Hippocampal formation (tissue), 2 donors: ENCODE results near the gene SOX6.
A peak's percentile ranks its signal among the peaks of the same experiment; 100 is the strongest.

Source experiments
- DNase-seq, 2 donors: peaks; one replicate each; lab custom pipeline; 2025; lab: John Stamatoyannopoulos, UW

SOX6 gene

GRCh38 chr11:16001044-16001568 is 355.2 kb downstream of the SOX6 start:
- DNase-seq, result no peak

GRCh38 chr11:16000065-16000464 is 356.3 kb downstream of the SOX6 start:
- DNase-seq, result no peak

- no peak for DNase-seq
Measured at GRCh38 chr11:15993345-15993744, 363.0 kb downstream of the SOX6 start.

- no peak for DNase-seq
Measured at GRCh38 chr11:15991215-15991614, 365.1 kb downstream of the SOX6 start.

GRCh38 chr11:15989685-15990084 is 366.7 kb downstream of the SOX6 start:
- DNase-seq, result no peak

- DNase-seq, result no peak
Measured at GRCh38 chr11:15988693-15989231, 367.6 kb downstream of the SOX6 start.

GRCh38 chr11:15988016-15988550 is 368.3 kb downstream of the SOX6 start:
- no peak for DNase-seq

- no peak for DNase-seq
Measured at GRCh38 chr11:15987046-15987445, 369.3 kb downstream of the SOX6 start.

GRCh38 chr11:15985860-15986139 is 370.5 kb downstream of the SOX6 start:
- no peak for DNase-seq

GRCh38 chr11:15985127-15985859 is 371.1 kb downstream of the SOX6 start:
- no peak for DNase-seq

- no peak for DNase-seq
Measured at GRCh38 chr11:15981292-15981691, 375.1 kb downstream of the SOX6 start.

- DNase-seq, result no peak
Measured at GRCh38 chr11:15977116-15977515, 379.2 kb downstream of the SOX6 start.

GRCh38 chr11:15976433-15977045 is 379.8 kb downstream of the SOX6 start:
- no peak for DNase-seq

- DNase-seq, result no peak
Measured at GRCh38 chr11:15975742-15976141, 380.6 kb downstream of the SOX6 start.

GRCh38 chr11:15972838-15973237 is 383.5 kb downstream of the SOX6 start:
- no peak for DNase-seq

GRCh38 chr11:15971215-15971546 is 385.2 kb downstream of the SOX6 start:
- DNase-seq, result no peak

GRCh38 chr11:15970506-15971214 is 385.7 kb downstream of the SOX6 start:
- DNase-seq, result no peak

GRCh38 chr11:15969701-15970329 is 386.5 kb downstream of the SOX6 start:
- DNase-seq, result peak in 1 of 2 donors; percentile 49

- DNase-seq, result peak; percentile 10 to 37
Measured at GRCh38 chr11:15969281-15969680, 387.1 kb downstream of the SOX6 start.

GRCh38 chr11:15968461-15969130 is 387.8 kb downstream of the SOX6 start:
- peak in 1 of 2 donors; percentile 26 for DNase-seq

- no peak for DNase-seq
Measured at GRCh38 chr11:15967966-15968365, 388.4 kb downstream of the SOX6 start.

- no peak for DNase-seq
Measured at GRCh38 chr11:15967166-15967565, 389.2 kb downstream of the SOX6 start.
